NCI-H2171 (cell line): ENCODE data around the gene EXPH5.
"Not testable (repeated sequence)": the region's sequence is repeated elsewhere in the genome, so short reads cannot be mapped to it uniquely, and the experiment has no call there.

Experiments
- DNase-seq: peaks from one replicate; lab custom pipeline; 2025; lab: John Stamatoyannopoulos, UW

EXPH5 gene

GRCh38 chr11:108593214-108593922 lies at the start of gene EXPH5:
Gene EXPH5 (minus strand): TSS chr11:108593768. CDS start chr11:108593536, 232 bp downstream.
- peak; percentile 90 for DNase-seq

GRCh38 chr11:108641752-108642151 lies 48.2 kb upstream of the EXPH5 start:
- not testable (repeated sequence) for DNase-seq

GRCh38 chr11:108639146-108639545 lies 45.6 kb upstream of the EXPH5 start:
- no peak for DNase-seq

GRCh38 chr11:108636222-108636621 lies 42.7 kb upstream of the EXPH5 start:
- DNase-seq: no peak

GRCh38 chr11:108635106-108635505 lies 41.5 kb upstream of the EXPH5 start:
- DNase-seq: no peak

- DNase-seq: no peak
Observed at GRCh38 chr11:108632041-108632704, 38.6 kb upstream of the EXPH5 start.

- DNase-seq: no peak
Observed at GRCh38 chr11:108629274-108629673, 35.7 kb upstream of the EXPH5 start.

- DNase-seq: no peak
Observed at GRCh38 chr11:108628812-108629211, 35.2 kb upstream of the EXPH5 start.

GRCh38 chr11:108628326-108628725 lies 34.8 kb upstream of the EXPH5 start:
- no peak for DNase-seq

GRCh38 chr11:108624196-108624925 lies 30.8 kb upstream of the EXPH5 start:
- DNase-seq: no peak

- DNase-seq: no peak
Observed at GRCh38 chr11:108622341-108622740, 28.8 kb upstream of the EXPH5 start.

- DNase-seq: no peak
Observed at GRCh38 chr11:108620958-108621772, 27.6 kb upstream of the EXPH5 start.

GRCh38 chr11:108618529-108618928 lies 25.0 kb upstream of the EXPH5 start:
- DNase-seq: no peak

- no peak for DNase-seq
Observed at GRCh38 chr11:108617055-108617454, 23.5 kb upstream of the EXPH5 start.

- DNase-seq: no peak
Observed at GRCh38 chr11:108616549-108616948, 23.0 kb upstream of the EXPH5 start.

- DNase-seq: no peak
Observed at GRCh38 chr11:108614086-108614485, 20.5 kb upstream of the EXPH5 start.

- no peak for DNase-seq
Observed at GRCh38 chr11:108609682-108610081, 16.1 kb upstream of the EXPH5 start.

GRCh38 chr11:108608548-108608947 lies 15.0 kb upstream of the EXPH5 start:
- no peak for DNase-seq

- DNase-seq: no peak
Observed at GRCh38 chr11:108606495-108607160, 13.1 kb upstream of the EXPH5 start.

GRCh38 chr11:108606070-108606469 lies 12.5 kb upstream of the EXPH5 start:
- DNase-seq: no peak

GRCh38 chr11:108602818-108603217 lies 9.2 kb upstream of the EXPH5 start:
- not testable (repeated sequence) for DNase-seq

- no peak for DNase-seq
Observed at GRCh38 chr11:108601150-108601549, 7.6 kb upstream of the EXPH5 start.
